Osteoblast (primary cell): ENCODE measurements around the gene PARP12. TPM values are rescaled to one million over a fixed set of nuclear protein-coding genes. Genes with fewer than 3 reads are reported as not detected.
A peak's percentile ranks its signal among the peaks of the same experiment; 100 is the strongest.

Experiments used
- DNase-seq: peaks from one replicate; pipeline ENCODE4 v3.0.0; 2011; ENCODE audit warnings: low spot score, mixed read lengths; ENCODE audit not compliant: insufficient read length; ENCODE audit errors: missing footprints
- H2AFZ ChIP-seq: 2 replicates; pipeline ENCODE4 v1.6.0; 2011; ENCODE audit warnings: mild to moderate bottlenecking, low read length
- H3K27ac ChIP-seq: 2 replicates; pipeline ENCODE4 v1.5.1; 2011; ENCODE audit warnings: mild to moderate bottlenecking, low read depth, low read length, moderate library complexity
- H3K27me3 ChIP-seq: 2 replicates; pipeline ENCODE4 v1.6.0; 2012; ENCODE audit warnings: mild to moderate bottlenecking, control low read depth, inconsistent platforms, low read length, moderate library complexity; ENCODE audit not compliant: insufficient read depth
- H3K36me3 ChIP-seq: 2 replicates; pipeline ENCODE4 v1.5.1; 2011; ENCODE audit warnings: mild to moderate bottlenecking, low read length, control low read depth, moderate library complexity; ENCODE audit not compliant: insufficient read depth
- H3K4me1 ChIP-seq: 2 replicates; pipeline ENCODE4 v1.5.1; 2011; ENCODE audit warnings: mild to moderate bottlenecking, low read length, control low read depth, moderate library complexity; ENCODE audit not compliant: insufficient read depth
- H3K4me2 ChIP-seq: 2 replicates; pipeline ENCODE4 v1.6.0; 2011; ENCODE audit warnings: mild to moderate bottlenecking, low read length; ENCODE audit not compliant: insufficient read depth
- H3K4me3 ChIP-seq: fragments of 200-600 bp; sonication (generic); 3 replicates; pipeline ENCODE4 v1.5.1; 2012; ENCODE audit warnings: mild to moderate bottlenecking, low read length, inconsistent platforms; ENCODE audit not compliant: insufficient read depth
- H3K79me2 ChIP-seq: 2 replicates; pipeline ENCODE4 v1.6.0; 2012; ENCODE audit warnings: mild to moderate bottlenecking, low read length, control low read depth, inconsistent platforms; ENCODE audit not compliant: insufficient read depth
- H3K9me3 ChIP-seq: 2 replicates; pipeline ENCODE4 v1.5.1; 2011; ENCODE audit warnings: low read depth, low read length, control low read depth
- H4K20me1 ChIP-seq: 2 replicates; pipeline ENCODE4 v1.6.0; 2012; ENCODE audit warnings: mild to moderate bottlenecking, low read length, control low read depth; ENCODE audit not compliant: insufficient read depth
- total RNA-seq: library from RNA; depleted of rRNA; stranded (reverse); fragments of >200 nt; gene quantifications from 2 replicates; pipeline ENCODE4 v1.2.3, GENCODE V29; 2012
- TF ChIP-seq, protein P1 (sequence below): IDR thresholded peaks from 2 replicates; pipeline ENCODE4 v1.5.1; 2011; ENCODE audit warnings: mild to moderate bottlenecking, low read depth, low read length, moderate library complexity; ENCODE audit errors: extremely low read depth

Gene PARP12
- total RNA-seq, 1 donor = 26.4 TPM

DNA sequence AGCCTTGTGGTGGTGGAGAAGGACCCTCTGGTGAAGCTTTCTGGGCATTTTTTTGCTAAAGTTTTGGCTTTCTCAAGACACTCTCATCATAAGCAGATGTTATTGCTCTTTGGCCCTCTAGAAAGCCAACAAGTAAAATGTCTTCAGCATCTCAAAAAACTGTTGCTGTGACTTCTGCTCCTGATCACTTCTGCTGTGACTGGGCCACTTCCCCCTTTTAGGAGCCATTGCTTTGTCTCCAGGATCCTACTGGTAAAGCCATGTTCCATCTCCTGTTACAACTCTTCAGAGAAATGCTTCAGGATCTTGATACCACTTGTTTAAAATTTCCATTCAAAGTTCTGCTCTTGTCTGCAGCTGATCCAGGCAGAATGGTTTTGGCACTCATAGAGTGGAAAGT lies 10.9 kb downstream of the PARP12 start:
- TF ChIP-seq, protein P1, sequence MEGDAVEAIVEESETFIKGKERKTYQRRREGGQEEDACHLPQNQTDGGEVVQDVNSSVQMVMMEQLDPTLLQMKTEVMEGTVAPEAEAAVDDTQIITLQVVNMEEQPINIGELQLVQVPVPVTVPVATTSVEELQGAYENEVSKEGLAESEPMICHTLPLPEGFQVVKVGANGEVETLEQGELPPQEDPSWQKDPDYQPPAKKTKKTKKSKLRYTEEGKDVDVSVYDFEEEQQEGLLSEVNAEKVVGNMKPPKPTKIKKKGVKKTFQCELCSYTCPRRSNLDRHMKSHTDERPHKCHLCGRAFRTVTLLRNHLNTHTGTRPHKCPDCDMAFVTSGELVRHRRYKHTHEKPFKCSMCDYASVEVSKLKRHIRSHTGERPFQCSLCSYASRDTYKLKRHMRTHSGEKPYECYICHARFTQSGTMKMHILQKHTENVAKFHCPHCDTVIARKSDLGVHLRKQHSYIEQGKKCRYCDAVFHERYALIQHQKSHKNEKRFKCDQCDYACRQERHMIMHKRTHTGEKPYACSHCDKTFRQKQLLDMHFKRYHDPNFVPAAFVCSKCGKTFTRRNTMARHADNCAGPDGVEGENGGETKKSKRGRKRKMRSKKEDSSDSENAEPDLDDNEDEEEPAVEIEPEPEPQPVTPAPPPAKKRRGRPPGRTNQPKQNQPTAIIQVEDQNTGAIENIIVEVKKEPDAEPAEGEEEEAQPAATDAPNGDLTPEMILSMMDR = no peak
- no peaks in the 10 kb centered on the region for H3K9me3 ChIP-seq
- no peaks in the 10 kb centered on the region for H3K27me3 ChIP-seq
- no peak overlapping the region for H2AFZ ChIP-seq
- no peak overlapping the region for H3K4me2 ChIP-seq
- H3K36me3 ChIP-seq = no peaks in the 10 kb centered on the region
- no peak overlapping the region for H3K27ac ChIP-seq
- H3K4me1 ChIP-seq = peaks cover 9% of the 10 kb centered on the region
- no peak for DNase-seq
- H3K79me2 ChIP-seq = no peaks in the 10 kb centered on the region
- H4K20me1 ChIP-seq = no peaks in the 10 kb centered on the region
- H3K4me3 ChIP-seq = no peak overlapping the region

DNA sequence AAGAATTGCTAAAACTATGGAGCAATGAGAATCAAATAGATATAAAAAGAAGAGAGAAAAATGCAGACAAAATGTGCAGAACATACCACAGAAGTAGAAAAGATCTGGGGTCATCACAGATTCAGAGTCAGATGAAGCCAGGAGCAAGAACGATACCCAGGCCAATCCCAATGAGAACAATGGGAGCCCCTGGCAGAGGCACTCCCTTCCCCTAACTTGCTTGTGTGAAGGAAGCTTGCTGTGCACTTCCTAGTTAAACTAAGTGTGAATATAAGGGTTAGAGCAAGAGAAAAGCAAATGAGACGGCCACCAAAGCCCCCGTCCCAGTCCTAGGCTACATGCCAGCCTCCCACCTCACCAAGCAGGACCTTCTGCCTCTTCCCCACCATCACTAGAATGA lies 12.7 kb downstream of the PARP12 start:
- H4K20me1 ChIP-seq = no peaks in the 10 kb centered on the region
- no peak overlapping the region for H3K4me2 ChIP-seq
- peaks cover 9% of the 10 kb centered on the region for H3K4me1 ChIP-seq
- no peak overlapping the region for H3K4me3 ChIP-seq
- TF ChIP-seq, protein P1 = no peak
- H2AFZ ChIP-seq = no peak overlapping the region
- no peak for DNase-seq
- no peaks in the 10 kb centered on the region for H3K27me3 ChIP-seq
- H3K27ac ChIP-seq = no peak overlapping the region
- no peaks in the 10 kb centered on the region for H3K79me2 ChIP-seq
- no peaks in the 10 kb centered on the region for H3K9me3 ChIP-seq
- no peaks in the 10 kb centered on the region for H3K36me3 ChIP-seq

DNA sequence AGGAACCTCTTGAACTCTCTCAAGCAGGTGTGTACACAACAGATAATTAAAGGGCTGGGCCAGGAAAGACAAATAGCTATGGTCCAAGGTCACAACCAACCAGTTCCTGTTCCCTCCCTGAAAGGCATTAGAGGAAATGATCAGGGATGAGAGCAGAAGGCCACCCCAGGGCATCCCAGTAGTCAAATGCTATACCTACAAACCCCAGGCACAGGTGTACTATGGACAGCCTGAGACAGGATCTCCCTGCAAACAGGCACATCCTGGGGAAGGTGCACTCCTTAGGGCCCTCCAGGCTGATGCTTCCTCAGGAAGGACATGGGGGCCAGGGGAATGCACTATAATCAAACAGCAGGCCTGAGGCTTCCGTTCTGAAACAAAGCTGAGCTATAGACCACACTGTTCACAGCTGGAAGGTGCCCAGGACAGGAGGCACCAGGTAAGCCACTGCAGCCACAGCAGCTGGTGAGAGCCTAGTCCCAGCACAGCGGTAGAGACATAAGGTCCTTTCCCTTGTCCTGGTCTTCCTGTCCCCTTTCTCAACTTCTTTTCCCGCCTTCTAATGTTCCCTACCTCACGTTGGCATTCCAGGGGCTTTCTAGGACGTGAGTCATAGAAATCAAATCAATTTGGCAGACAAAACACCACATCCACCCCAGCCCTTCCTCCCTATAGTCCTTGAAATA lies 13.3 kb downstream of the PARP12 start:
- Histone ChIP-seq H3K4me1 (peaks cover 9% of the 10 kb centered on the region), H3K79me2 (no peaks in the 10 kb centered on the region), H3K27me3 (no peaks in the 10 kb centered on the region), H3K27ac (no peak overlapping the region), H2AFZ (no peak overlapping the region), H4K20me1 (no peaks in the 10 kb centered on the region), H3K4me2 (no peak overlapping the region), H3K4me3 (no peak overlapping the region), H3K36me3 (no peaks in the 10 kb centered on the region), H3K9me3 (no peaks in the 10 kb centered on the region)
- DNase-seq = peak; percentile 88
- TF ChIP-seq, protein P1 = no peak

DNA sequence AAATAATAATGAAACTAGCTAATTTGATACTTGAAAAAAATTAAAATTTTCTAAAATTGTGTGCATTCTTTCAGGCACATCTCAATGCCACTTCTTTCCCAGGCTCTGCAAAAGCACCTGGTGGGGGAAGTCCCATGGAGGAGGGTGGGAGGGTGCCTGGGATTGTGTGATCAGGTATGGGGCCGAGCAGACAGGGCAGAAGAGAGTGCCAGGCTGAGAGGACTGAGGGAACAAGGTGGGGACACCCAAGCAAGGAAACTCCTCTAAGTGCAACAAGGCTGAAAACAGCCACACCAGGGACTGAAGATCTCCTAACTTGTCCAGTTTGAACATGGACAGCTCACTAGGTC lies 13.8 kb downstream of the PARP12 start:
- Histone ChIP-seq H3K27ac (no peak overlapping the region), H3K79me2 (no peaks in the 10 kb centered on the region), H3K27me3 (no peaks in the 10 kb centered on the region), H3K4me2 (no peak overlapping the region), H3K36me3 (no peaks in the 10 kb centered on the region), H4K20me1 (no peaks in the 10 kb centered on the region), H3K4me1 (peaks cover 9% of the 10 kb centered on the region), H3K9me3 (no peaks in the 10 kb centered on the region), H3K4me3 (no peak overlapping the region), H2AFZ (no peak overlapping the region)
- DNase-seq = no peak
- TF ChIP-seq, protein P1 = no peak
